IMR-90 (cell line): ENCODE results near the gene ITGA5. TPM values are rescaled to one million over a fixed set of nuclear protein-coding genes. Genes with fewer than 3 reads are reported as not detected.

Source experiments
- ATAC-seq: fragments of 200-7000 bp; cut with Tn5 transposase; 2 replicates; pipeline ENCODE4 v1.9.1; 2020; ENCODE audit warnings: low read depth, mild to moderate bottlenecking, moderate library complexity
- BruUV-seq: library from RNA; stranded (reverse); fragments of 400-500 nt; replicated peaks from 2 replicates; lab custom pipeline; 2021; lab: Mats Ljungman, UMichigan
- CTCF ChIA-PET: fragments of 300-600 bp; formaldehyde crosslinking; extraction: SDS; loops from one replicate; lab custom pipeline; 2021; ENCODE audit warnings: antibody characterized with exemption; lab: Yijun Ruan, JAX
- POLR2A ChIA-PET: fragments of 300-600 bp; sonication (Branson Sonifier 250); formaldehyde crosslinking; loops from one replicate; lab custom pipeline; 2022; ENCODE audit warnings: antibody characterized with exemption; ENCODE audit not compliant: unreplicated experiment; lab: Charles Lee
- DNase-seq: peaks from one replicate; pipeline ENCODE4 v3.0.0; 2013
- H2AFZ ChIP-seq: replicated peaks from 2 replicates; pipeline ENCODE3; 2013; ENCODE audit warnings: low read length, mild to moderate bottlenecking; ENCODE audit not compliant: poor library complexity
- H2AK5ac ChIP-seq: 2 replicates; pipeline ENCODE4 v1.6.1; 2013; ENCODE audit warnings: low read depth, low read length, inconsistent platforms
- H2AK9ac ChIP-seq: replicated peaks from 2 replicates; pipeline ENCODE3; 2013; ENCODE audit warnings: mild to moderate bottlenecking, low read depth, low read length, moderate library complexity; ENCODE audit not compliant: poor library complexity
- H2BK120ac ChIP-seq: 2 replicates; pipeline ENCODE4 v1.6.1; 2013; ENCODE audit warnings: low read depth, low read length, inconsistent platforms
- H2BK15ac ChIP-seq: 3 replicates; pipeline ENCODE4 v1.6.1; 2013; ENCODE audit warnings: low read depth, low read length, inconsistent platforms
- H2BK20ac ChIP-seq: 2 replicates; pipeline ENCODE4 v1.6.1; 2013; ENCODE audit warnings: low read depth, mild to moderate bottlenecking, inconsistent platforms, low read length, moderate library complexity
- H2BK5ac ChIP-seq: 2 replicates; pipeline ENCODE4 v1.6.1; 2013; ENCODE audit warnings: mild to moderate bottlenecking, low read depth, low read length, inconsistent platforms; ENCODE audit not compliant: poor library complexity, severe bottlenecking
- H3K14ac ChIP-seq: replicated peaks from 2 replicates; pipeline ENCODE4 v1.6.1; 2013; ENCODE audit warnings: low read depth, low read length, inconsistent platforms
- H3K18ac ChIP-seq: 2 replicates; pipeline ENCODE4 v1.6.1; 2013; ENCODE audit warnings: low read depth, low read length, control low read depth
- H3K23ac ChIP-seq: 2 replicates; pipeline ENCODE4 v1.6.1; 2013; ENCODE audit warnings: low read depth, low read length, inconsistent platforms
- H3K27ac ChIP-seq: 2 replicates; pipeline ENCODE4 v1.5.1; 2013; ENCODE audit warnings: mild to moderate bottlenecking, control low read depth, low read length; ENCODE audit not compliant: insufficient read depth
- H3K27me3 ChIP-seq: 2 replicates; pipeline ENCODE4 v1.6.1; 2013; ENCODE audit warnings: low read length; ENCODE audit not compliant: control insufficient read depth, insufficient read depth
- H3K36me3 ChIP-seq: 2 replicates; pipeline ENCODE4 v1.6.1; 2013; ENCODE audit warnings: low read length, mixed read lengths; ENCODE audit not compliant: control insufficient read depth, insufficient read depth
- H3K4ac ChIP-seq: 2 replicates; pipeline ENCODE4 v1.6.1; 2013; ENCODE audit warnings: low read depth, low read length, inconsistent platforms
- H3K4me1 ChIP-seq: 2 replicates; pipeline ENCODE4 v1.6.1; 2013; ENCODE audit warnings: low read length, mixed read lengths; ENCODE audit not compliant: control insufficient read depth, insufficient read depth
- H3K4me2 ChIP-seq: 2 replicates; pipeline ENCODE4 v1.6.1; 2013; ENCODE audit warnings: low read depth, mild to moderate bottlenecking, control low read depth, low read length, moderate library complexity
- H3K4me3 ChIP-seq: 2 replicates; pipeline ENCODE4 v1.5.1; 2013; ENCODE audit warnings: low read depth, mild to moderate bottlenecking, control low read depth, low read length, moderate library complexity; ENCODE audit not compliant: insufficient read depth
- H3K56ac ChIP-seq: 2 replicates; pipeline ENCODE4 v1.6.1; 2013; ENCODE audit warnings: low read length, inconsistent platforms; ENCODE audit not compliant: insufficient read depth; ENCODE audit errors: extremely low read depth
- H3K79me1 ChIP-seq, 2 experiments: 2 replicates each; pipeline ENCODE4 v1.6.1; 2013; ENCODE audit warnings: low read length in 2 of 2, inconsistent platforms in 1 of 2, low read depth in 1 of 2
- H3K9ac ChIP-seq: 2 replicates; pipeline ENCODE4 v1.6.1; 2013; ENCODE audit warnings: low read depth, low read length, control low read depth
- H3K9me1 ChIP-seq: 2 replicates; pipeline ENCODE4 v1.6.1; 2013; ENCODE audit warnings: low read length, inconsistent platforms; ENCODE audit not compliant: insufficient read depth
- H3K9me3 ChIP-seq: 2 replicates; pipeline ENCODE4 v1.6.1; 2013; ENCODE audit warnings: low read length; ENCODE audit not compliant: control insufficient read depth, insufficient read depth
- H4K20me1 ChIP-seq: 2 replicates; pipeline ENCODE4 v1.6.1; 2013; ENCODE audit warnings: low read length, inconsistent platforms; ENCODE audit not compliant: insufficient read depth
- H4K5ac ChIP-seq: 2 replicates; pipeline ENCODE4 v1.6.1; 2013; ENCODE audit warnings: mild to moderate bottlenecking, low read depth, low read length, control low read depth
- H4K8ac ChIP-seq, 2 experiments: 2 replicates each; pipeline ENCODE4 v1.6.1; 2013; ENCODE audit warnings: low read depth in 2 of 2, low read length in 2 of 2, control low read depth in 1 of 2, inconsistent platforms in 1 of 2
- H4K91ac ChIP-seq: 2 replicates; pipeline ENCODE4 v1.6.1; 2013; ENCODE audit warnings: low read depth, low read length, inconsistent platforms; ENCODE audit not compliant: insufficient read depth
- BHLHE40 ChIP-seq: fragments of 150-350 bp; IDR thresholded peaks from 2 replicates; pipeline ENCODE4 v1.6.1; 2016; ENCODE audit warnings: mild to moderate bottlenecking, low read depth, low read length
- CEBPB ChIP-seq: IDR thresholded peaks from 2 replicates; pipeline ENCODE4 v1.6.1; 2012; ENCODE audit warnings: low read depth, low read length, improper control_type of control experiment
- CTCF ChIP-seq: conservative IDR thresholded peaks from 2 replicates; pipeline ENCODE4 v1.5.1; 2012; ENCODE audit warnings: mild to moderate bottlenecking, low read depth, low read length, improper control_type of control experiment
- ELK1 ChIP-seq: fragments of 150-350 bp; IDR thresholded peaks from 2 replicates; pipeline ENCODE4 v1.6.1; 2016; ENCODE audit warnings: low read depth, mild to moderate bottlenecking, low read length, moderate library complexity, borderline replicate concordance
- FOS ChIP-seq: fragments of 150-350 bp; IDR thresholded peaks from 2 replicates; pipeline ENCODE4 v1.6.1; 2016; ENCODE audit warnings: low read depth, low read length
- MAZ ChIP-seq: IDR thresholded peaks from 2 replicates; pipeline ENCODE4 v1.6.1; 2012; ENCODE audit warnings: low read depth, mild to moderate bottlenecking, low read length, improper control_type of control experiment, moderate library complexity, borderline replicate concordance
- MXI1 ChIP-seq: IDR thresholded peaks from 2 replicates; pipeline ENCODE4 v1.6.1; 2012; ENCODE audit warnings: low read depth, mild to moderate bottlenecking, low read length, moderate library complexity, borderline replicate concordance
- NFE2L2 ChIP-seq: fragments of 150-350 bp; IDR thresholded peaks from 2 replicates; pipeline ENCODE4 v1.6.1; 2016; ENCODE audit warnings: low read depth, mild to moderate bottlenecking, low read length
- POLR2A ChIP-seq: IDR thresholded peaks from 2 replicates; pipeline ENCODE4 v1.6.1; 2012; ENCODE audit warnings: mild to moderate bottlenecking, low read depth, low read length
- RCOR1 ChIP-seq: IDR thresholded peaks from 2 replicates; pipeline ENCODE4 v1.6.1; 2012; ENCODE audit warnings: mild to moderate bottlenecking, low read length, improper control_type of control experiment; ENCODE audit not compliant: insufficient replicate concordance
- RFX5 ChIP-seq: IDR thresholded peaks from 2 replicates; pipeline ENCODE4 v1.8.0; 2012; ENCODE audit warnings: low read depth, mild to moderate bottlenecking, low read length, moderate library complexity
- SMC3 ChIP-seq: fragments of 150-350 bp; IDR thresholded peaks from 2 replicates; pipeline ENCODE4 v1.6.1; 2016; ENCODE audit warnings: low read depth, mild to moderate bottlenecking, antibody characterized with exemption, low read length, moderate library complexity
- USF2 ChIP-seq: fragments of 150-350 bp; IDR thresholded peaks from 2 replicates; pipeline ENCODE4 v1.6.1; 2017; ENCODE audit warnings: mild to moderate bottlenecking, antibody characterized with exemption, low read length, low read depth
- WGBS, 2 experiments: methylation state at CpG; one replicate each; pipeline versions ENCODE4 v1.1.5 to v1.1.7; 2013; ENCODE audit warnings: missing lambda C conversion rate in 2 of 2; ENCODE audit not compliant: insufficient read length in 1 of 2; ENCODE audit errors: extremely low coverage in 2 of 2; 5-methylcytosine and 5-hydroxymethylcytosine counted together
- dilution Hi-C: fragments of 300-500 bp; cut with HindIII; formaldehyde crosslinking; loops from one replicate; pipeline ENCODE4 v1.14.3; 2018; ENCODE audit warnings: low sequenced_read_pairs; ENCODE audit not compliant: unreplicated experiment
- in situ Hi-C: fragments of 300-500 bp; cut with MboI; formaldehyde crosslinking; loops from 3 replicates; pipeline ENCODE4 v1.14.3; 2019; ENCODE audit warnings: low sequenced_read_pairs, inconsistent platforms, mixed read lengths
- intact Hi-C: fragments of 100-400 bp; cut with micrococcal nuclease; formaldehyde crosslinking; loops from 2 replicates; pipeline ENCODE4 v1.10.0; 2022
- polyA plus RNA-seq, 3 experiments: library from polyadenylated mRNA; depleted of rRNA; stranded (reverse); fragments of >200 nt; gene quantifications; 2 replicates each; pipeline ENCODE4 v1.2.3, GENCODE V29; 2012; ENCODE audit warnings: low replicate concordance in 1 of 3
- total RNA-seq: library from RNA; depleted of rRNA; stranded (reverse); fragments of >200 nt; gene quantifications from 2 replicates; pipeline ENCODE4 v1.2.3, GENCODE V29; 2012

ITGA5 gene
- total and polyA plus RNA-seq, 2 of the 4 experiments (the other 2 are of a cell fraction), result 159 to 259 TPM

- peaks cover 0 to 14% of the 10 kb centered on the region in 2 experiments; a peak in 1 of 4 replicates for H3K79me1 ChIP-seq
- peak overlapping the region; percentile 62; the same call in 1 of the 2 replicates for H2BK20ac ChIP-seq
- no peak overlapping the region; the same call in 1 of the 2 replicates for H3K9ac ChIP-seq
- peak overlapping the region; percentile 78 for H4K91ac ChIP-seq
- peak overlapping the region; percentile 96 for H2AK5ac ChIP-seq
- peak overlapping the region; percentile 88 for H2AK9ac ChIP-seq
- dilution Hi-C loops, result no loop called here
- no peaks in the 10 kb centered on the region for H3K27me3 ChIP-seq
- H3K14ac ChIP-seq, result peak overlapping the region; percentile 61
- TF ChIP-seq MXI1 (no peak), ELK1 (no peak), RFX5 (no peak), POLR2A (no peak), MAZ (no peak), SMC3 (no peak), NFE2L2 (no peak), CEBPB (no peak), FOS (no peak), USF2 (no peak), BHLHE40 (no peak), CTCF (no peak), RCOR1 (no peak)
- ATAC-seq (no peak), DNase-seq (no peak)
- peak overlapping the region; percentile 93 for H2BK120ac ChIP-seq
- intact Hi-C loops, result no loop called here
- H2BK15ac ChIP-seq, result peak overlapping the region; percentile 74; the same call in 2 of the 3 replicates
- no peaks in the 10 kb centered on the region for H3K36me3 ChIP-seq
- no peaks in the 10 kb centered on the region for H4K20me1 ChIP-seq
- H3K4me2 ChIP-seq, result 0 out of 2 replicates have a peak overlapping the region, but pooled peaks have one; percentile 2
- H3K4me3 ChIP-seq, result no peak overlapping the region
- H3K56ac ChIP-seq, result 0 out of 2 replicates have a peak overlapping the region, but pooled peaks have one; percentile 12
- H2AFZ ChIP-seq, result peak overlapping the region; percentile 3
- H3K9me1 ChIP-seq, result peaks cover 25% of the 10 kb centered on the region
- peak overlapping the region; percentile 73 for H2BK5ac ChIP-seq
- CTCF ChIA-PET, result interaction anchor here (0.9 to 2.1 kb wide), 3 partner anchors 10 to 50 kb away, joined by 3 to 20 read pairs (median 3); no protein-coding TSS in a partner anchor
- H3K27ac ChIP-seq, result peak overlapping the region; percentile 42
- H3K4me1 ChIP-seq, result peaks cover 22% of the 10 kb centered on the region
- H4K8ac ChIP-seq, result peak overlapping the region; percentile 52 to 55; a peak in 3 of 4 replicates
- in situ Hi-C loops, result no loop called here
- H3K23ac ChIP-seq, result peak overlapping the region; percentile 48; the same call in 1 of the 2 replicates
- H3K18ac ChIP-seq, result peak overlapping the region; percentile 52
- WGBS, 2 experiments, result no CpG with 5 or more reads among the region's 3 CpGs
- peak overlapping the region; percentile 85 for H3K4ac ChIP-seq
- no TSS peak for BruUV-seq
- POLR2A ChIA-PET, result no interaction called here
- peak overlapping the region; percentile 77; the same call in 1 of the 2 replicates for H4K5ac ChIP-seq
- no peaks in the 10 kb centered on the region for H3K9me3 ChIP-seq
Observed at GRCh38 chr12:54429014-54429471, 10.0 kb upstream of the ITGA5 start.
